GM20431 (cell line): ENCODE measurements around the gene RIPOR1.

Source experiments
- in situ Hi-C: fragments of 300-500 bp; cut with MseI, MboI; formaldehyde crosslinking; loops from one replicate; pipeline ENCODE4 v1.15.0; 2020; ENCODE audit warnings: low sequenced_read_pairs; ENCODE audit not compliant: unreplicated experiment

The RIPOR1 gene

GRCh38 chr16:67593288-67593687 is 64.7 kb downstream of the RIPOR1 start:
- in situ Hi-C loops = no loop called here

DNA sequence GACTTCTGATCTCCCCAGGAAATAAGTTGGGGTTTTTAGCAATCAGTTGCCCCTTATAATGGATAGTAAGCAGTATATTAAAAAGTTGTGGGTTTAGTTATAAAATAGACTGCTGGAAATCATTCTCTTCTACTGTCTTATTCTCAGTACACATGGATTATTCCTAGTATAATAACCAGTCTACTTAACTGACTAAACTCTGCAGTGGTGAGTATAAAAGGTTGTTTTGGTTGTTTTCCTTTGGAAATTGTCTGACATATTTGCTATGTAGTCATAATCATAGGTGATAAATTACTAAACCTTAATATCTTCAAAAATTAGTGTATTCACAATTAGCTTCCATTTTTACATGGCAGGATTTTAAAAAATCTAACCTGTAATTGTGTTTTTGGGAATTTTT is 65.1 kb downstream of the RIPOR1 start:
- in situ Hi-C loops = no loop called here

DNA sequence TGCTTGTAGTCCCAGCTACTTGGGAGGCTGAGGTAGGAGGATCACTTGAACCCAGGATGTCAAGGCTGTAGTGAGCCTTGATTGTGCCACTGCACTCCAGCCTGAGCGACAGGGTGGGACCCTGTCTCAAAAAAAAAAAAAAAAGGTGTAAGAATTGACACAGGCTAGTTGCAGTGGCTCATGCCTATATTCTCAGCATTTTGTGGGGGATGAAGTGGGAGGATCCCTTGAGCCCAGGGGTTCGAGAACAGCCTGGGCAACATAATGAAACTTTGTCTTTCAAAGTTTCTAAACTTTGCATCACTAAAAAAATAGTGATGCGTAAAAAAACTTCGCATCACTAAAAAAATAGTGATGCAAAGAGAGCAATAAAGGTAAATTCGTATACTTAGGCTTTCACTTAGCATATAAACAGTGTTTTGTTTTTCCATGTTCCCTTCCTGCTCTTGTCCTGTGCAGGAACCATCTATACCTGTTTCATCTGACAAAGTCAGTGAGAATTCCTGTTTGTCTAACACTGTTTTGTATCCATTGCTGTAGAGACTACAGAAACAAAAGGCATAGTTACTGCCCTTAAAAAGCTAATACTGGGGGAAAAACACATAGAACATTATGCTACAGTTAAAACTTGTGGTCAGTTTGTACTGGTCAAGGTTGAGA is 65.8 kb downstream of the RIPOR1 start:
- in situ Hi-C loops = no loop called here

GRCh38 chr16:67594956-67595355 is 66.3 kb downstream of the RIPOR1 start:
- in situ Hi-C loops = no loop called here
